ENCODE data around the gene EFNA5.

The EFNA5 gene

DNA sequence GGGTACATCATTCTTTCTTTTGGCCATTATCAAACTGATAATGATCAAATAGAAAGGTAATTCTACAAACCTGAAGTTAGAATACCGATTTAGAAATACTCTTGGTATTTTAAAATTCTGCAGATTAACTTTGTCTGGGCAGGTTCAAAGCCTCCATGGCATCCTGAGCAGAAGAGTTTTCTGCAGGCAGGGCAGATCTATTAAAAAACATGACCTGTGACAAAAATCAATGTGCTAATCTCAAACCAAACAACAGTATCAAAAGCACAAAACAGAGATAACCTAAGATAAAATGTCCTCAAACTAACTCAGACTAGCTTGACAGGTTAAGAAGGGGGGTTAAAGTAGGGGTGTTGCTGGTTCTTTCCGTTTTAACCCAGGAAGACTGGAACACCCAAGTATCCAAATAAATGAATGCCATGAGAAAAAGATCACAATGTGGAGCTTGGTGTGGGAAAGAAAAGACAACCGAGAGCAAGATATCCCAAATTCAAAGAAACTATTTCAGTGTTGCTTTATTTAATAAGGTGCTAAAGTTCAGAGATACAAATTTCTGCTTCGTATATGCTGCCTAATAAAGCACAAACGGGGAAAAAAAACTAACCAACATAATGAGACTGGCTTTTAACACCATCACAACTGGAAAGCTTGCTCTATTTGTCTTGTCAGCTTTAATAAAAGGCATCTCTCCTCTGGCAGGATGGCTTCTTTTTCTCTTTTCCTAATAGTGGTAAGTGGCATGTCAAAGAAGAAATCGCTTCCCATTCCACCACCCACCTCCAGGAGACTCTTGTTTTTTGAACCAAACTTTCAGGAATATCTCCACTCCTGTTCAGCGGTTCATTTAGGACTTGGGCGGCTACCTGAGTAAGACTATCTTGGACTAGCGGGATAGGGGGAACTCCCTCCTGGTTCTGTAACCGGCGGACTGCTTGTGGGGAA is 2.3 kb downstream of the EFNA5 start:
- Histone ChIP-seq H3K36me3 (ENCODE audit: insufficient read depth, low read length) (no peaks in the 10 kb centered on the region), H3K4me1 (ENCODE audit: insufficient read depth, low read length) (peaks cover 10% of the 10 kb centered on the region; the same call in 1 of the 2 replicates), H3K9ac (ENCODE audit: low read depth, low read length) (peak overlapping the region; percentile 85; the same call in 1 of the 2 replicates), H3K9me3 (ENCODE audit: control insufficient read depth, insufficient read depth, low read length) (no peaks in the 10 kb centered on the region)

GRCh38 chr5:107666051-107666655 is 4.6 kb downstream of the EFNA5 start:
- Histone ChIP-seq H3K9ac (ENCODE audit: low read depth, low read length) (no peak overlapping the region), H3K9me3 (ENCODE audit: control insufficient read depth, insufficient read depth, low read length) (no peaks in the 10 kb centered on the region), H3K4me1 (ENCODE audit: insufficient read depth, low read length) (peaks cover 10% of the 10 kb centered on the region; the same call in 1 of the 2 replicates), H3K36me3 (ENCODE audit: insufficient read depth, low read length) (no peaks in the 10 kb centered on the region)

GRCh38 chr5:107665036-107665570 is 5.6 kb downstream of the EFNA5 start:
- Histone ChIP-seq H3K9me3 (ENCODE audit: control insufficient read depth, insufficient read depth, low read length) (no peaks in the 10 kb centered on the region), H3K36me3 (ENCODE audit: insufficient read depth, low read length) (no peaks in the 10 kb centered on the region), H3K9ac (ENCODE audit: low read depth, low read length) (no peak overlapping the region), H3K4me1 (ENCODE audit: insufficient read depth, low read length) (peaks cover 10% of the 10 kb centered on the region; the same call in 1 of the 2 replicates)

- Histone ChIP-seq H3K36me3 (ENCODE audit: insufficient read depth, low read length) (no peaks in the 10 kb centered on the region), H3K9ac (ENCODE audit: low read depth, low read length) (no peak overlapping the region), H3K9me3 (ENCODE audit: control insufficient read depth, insufficient read depth, low read length) (no peaks in the 10 kb centered on the region), H3K4me1 (ENCODE audit: insufficient read depth, low read length) (peaks cover 10% of the 10 kb centered on the region; the same call in 1 of the 2 replicates)
These were observed 7.0 kb downstream of the EFNA5 start for GRCh38 chr5:107663697-107664096.

DNA sequence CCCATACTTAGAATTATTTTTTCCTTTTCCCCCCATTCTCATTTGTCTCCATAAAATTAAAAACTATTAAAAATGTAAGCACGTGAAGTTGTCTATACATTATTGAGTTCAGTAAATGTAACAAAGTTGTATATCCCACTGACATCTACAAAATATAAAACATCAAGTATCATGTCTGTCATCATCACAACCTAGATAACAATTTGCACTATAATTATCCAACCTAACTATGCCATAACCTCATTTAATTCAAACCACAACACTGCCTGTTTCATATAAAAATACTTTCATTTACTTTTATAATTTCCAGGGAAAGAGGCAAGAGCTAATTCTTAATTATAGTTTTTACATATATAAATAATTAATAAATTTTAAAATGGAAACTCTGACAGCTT is 9.1 kb downstream of the EFNA5 start:
- no peaks in the 10 kb centered on the region for H3K4me1 ChIP-seq (ENCODE audit: insufficient read depth, low read length)
- H3K36me3 ChIP-seq (ENCODE audit: insufficient read depth, low read length): no peaks in the 10 kb centered on the region

GRCh38 chr5:107661038-107661649 is 9.6 kb downstream of the EFNA5 start:
- Histone ChIP-seq H3K9ac (ENCODE audit: low read depth, low read length) (no peak overlapping the region), H3K36me3 (ENCODE audit: insufficient read depth, low read length) (no peaks in the 10 kb centered on the region), H3K9me3 (ENCODE audit: control insufficient read depth, insufficient read depth, low read length) (no peaks in the 10 kb centered on the region), H3K4me1 (ENCODE audit: insufficient read depth, low read length) (no peaks in the 10 kb centered on the region)

More for the DNA sequence above, 9.1 kb downstream of the EFNA5 start:
- H3K9ac ChIP-seq (ENCODE audit: low read depth, low read length): no peak overlapping the region
- no peaks in the 10 kb centered on the region for H3K9me3 ChIP-seq (ENCODE audit: control insufficient read depth, insufficient read depth, low read length)

- Histone ChIP-seq H3K4me1 (ENCODE audit: insufficient read depth, low read length) (peaks cover 12% of the 10 kb centered on the region), H3K9me3 (ENCODE audit: control insufficient read depth, insufficient read depth, low read length) (no peaks in the 10 kb centered on the region), H3K9ac (ENCODE audit: low read depth, low read length) (no peak overlapping the region), H3K36me3 (ENCODE audit: insufficient read depth, low read length) (no peaks in the 10 kb centered on the region)
These were observed 12.2 kb downstream of the EFNA5 start for GRCh38 chr5:107658528-107658927.

GRCh38 chr5:107655831-107656230 is 14.9 kb downstream of the EFNA5 start:
- no peak overlapping the region for H3K9ac ChIP-seq (ENCODE audit: low read depth, low read length)
- no peaks in the 10 kb centered on the region; the same call in 1 of the 2 replicates for H3K36me3 ChIP-seq (ENCODE audit: insufficient read depth, low read length)
- peaks cover 26% of the 10 kb centered on the region for H3K4me1 ChIP-seq (ENCODE audit: insufficient read depth, low read length)
- no peaks in the 10 kb centered on the region for H3K9me3 ChIP-seq (ENCODE audit: control insufficient read depth, insufficient read depth, low read length)

GRCh38 chr5:107654827-107655226 is 15.9 kb downstream of the EFNA5 start:
- no peaks in the 10 kb centered on the region; the same call in 1 of the 2 replicates for H3K36me3 ChIP-seq (ENCODE audit: insufficient read depth, low read length)
- no peak overlapping the region for H3K9ac ChIP-seq (ENCODE audit: low read depth, low read length)
- no peaks in the 10 kb centered on the region for H3K9me3 ChIP-seq (ENCODE audit: control insufficient read depth, insufficient read depth, low read length)
- H3K4me1 ChIP-seq (ENCODE audit: insufficient read depth, low read length): peaks cover 26% of the 10 kb centered on the region

DNA sequence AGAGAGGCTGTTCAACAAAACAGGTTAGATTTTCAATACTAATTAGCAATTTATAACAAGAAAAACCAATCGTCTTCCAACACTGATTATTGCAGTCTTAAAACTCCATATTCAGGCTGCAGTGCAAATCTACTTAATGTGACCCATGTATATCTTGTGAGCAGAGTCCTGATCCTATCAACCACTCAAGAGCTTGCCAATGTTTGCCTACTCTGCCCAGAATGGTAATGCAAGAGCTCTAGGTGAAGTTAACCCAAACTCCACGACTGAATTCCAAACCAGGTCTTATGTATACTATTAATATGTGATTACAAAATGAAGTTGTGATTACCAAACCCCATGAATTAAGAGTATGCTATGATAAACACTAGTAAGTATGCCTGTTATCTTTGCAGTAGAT is 17.1 kb downstream of the EFNA5 start:
- Histone ChIP-seq H3K9me3 (ENCODE audit: control insufficient read depth, insufficient read depth, low read length) (no peaks in the 10 kb centered on the region), H3K9ac (ENCODE audit: low read depth, low read length) (no peak overlapping the region), H3K4me1 (ENCODE audit: insufficient read depth, low read length) (peaks cover 26% of the 10 kb centered on the region), H3K36me3 (ENCODE audit: insufficient read depth, low read length) (no peaks in the 10 kb centered on the region; the same call in 1 of the 2 replicates)

DNA sequence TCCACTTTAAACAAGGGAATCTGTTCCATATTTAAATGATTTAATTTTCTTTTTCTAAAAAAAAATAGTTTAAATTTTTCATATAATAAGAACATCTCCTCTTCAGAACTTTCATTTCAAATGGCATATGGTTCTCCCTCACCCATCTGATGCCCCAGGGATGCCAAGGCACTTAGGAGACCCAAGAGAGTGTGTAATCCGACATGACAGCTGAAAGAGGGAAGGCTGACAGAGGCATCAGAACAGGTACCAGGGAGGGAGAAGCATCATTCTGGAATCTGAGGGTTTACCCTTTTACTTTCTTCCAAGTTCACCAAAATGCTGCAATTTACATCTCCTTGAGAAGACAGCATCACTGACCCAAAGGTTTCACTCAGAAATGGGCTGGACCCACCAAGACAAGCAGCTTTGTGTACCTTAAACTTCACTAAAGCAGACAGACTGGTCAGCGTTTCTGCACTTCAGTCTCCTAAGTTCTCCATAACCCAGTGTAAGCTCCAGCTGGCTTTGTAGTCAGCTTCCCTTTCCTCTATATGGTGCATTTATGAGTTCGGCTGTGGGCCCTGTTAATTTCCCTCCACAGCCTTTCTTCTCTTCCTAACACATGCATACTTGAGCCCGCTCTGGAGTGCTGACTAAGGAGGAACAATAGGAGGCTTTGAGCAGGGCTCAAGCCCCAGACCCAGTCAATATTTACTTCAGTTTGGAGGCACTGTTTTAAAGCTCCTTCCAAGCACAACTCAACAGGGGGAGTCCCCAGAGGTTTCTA is 17.7 kb downstream of the EFNA5 start:
- no peaks in the 10 kb centered on the region for H3K9me3 ChIP-seq (ENCODE audit: control insufficient read depth, insufficient read depth, low read length)
- peaks cover 26% of the 10 kb centered on the region for H3K4me1 ChIP-seq (ENCODE audit: insufficient read depth, low read length)
- H3K36me3 ChIP-seq (ENCODE audit: insufficient read depth, low read length): no peaks in the 10 kb centered on the region; the same call in 1 of the 2 replicates
- no peak overlapping the region for H3K9ac ChIP-seq (ENCODE audit: low read depth, low read length)

DNA sequence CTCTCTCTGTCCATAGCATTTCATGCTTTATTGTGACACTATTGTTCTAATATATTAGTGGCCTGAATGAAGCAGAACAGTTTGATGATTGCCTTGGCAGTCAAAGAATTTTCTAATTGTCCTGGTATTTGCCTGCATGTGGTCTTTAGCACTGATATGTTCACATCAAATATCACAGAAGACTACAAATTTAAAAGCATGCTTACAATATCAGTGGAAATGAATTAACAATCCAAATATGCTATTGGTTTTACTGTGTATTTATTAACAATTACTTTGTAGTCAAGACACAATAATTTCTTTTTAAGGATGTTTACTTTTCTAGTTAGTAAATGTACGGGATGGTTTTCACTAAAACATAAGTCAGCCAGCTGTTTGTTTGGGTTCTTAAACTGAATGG is 18.3 kb downstream of the EFNA5 start:
- no peaks in the 10 kb centered on the region; the same call in 1 of the 2 replicates for H3K36me3 ChIP-seq (ENCODE audit: insufficient read depth, low read length)
- H3K4me1 ChIP-seq (ENCODE audit: insufficient read depth, low read length): peaks cover 26% of the 10 kb centered on the region
- H3K9ac ChIP-seq (ENCODE audit: low read depth, low read length): no peak overlapping the region
- no peaks in the 10 kb centered on the region for H3K9me3 ChIP-seq (ENCODE audit: control insufficient read depth, insufficient read depth, low read length)

DNA sequence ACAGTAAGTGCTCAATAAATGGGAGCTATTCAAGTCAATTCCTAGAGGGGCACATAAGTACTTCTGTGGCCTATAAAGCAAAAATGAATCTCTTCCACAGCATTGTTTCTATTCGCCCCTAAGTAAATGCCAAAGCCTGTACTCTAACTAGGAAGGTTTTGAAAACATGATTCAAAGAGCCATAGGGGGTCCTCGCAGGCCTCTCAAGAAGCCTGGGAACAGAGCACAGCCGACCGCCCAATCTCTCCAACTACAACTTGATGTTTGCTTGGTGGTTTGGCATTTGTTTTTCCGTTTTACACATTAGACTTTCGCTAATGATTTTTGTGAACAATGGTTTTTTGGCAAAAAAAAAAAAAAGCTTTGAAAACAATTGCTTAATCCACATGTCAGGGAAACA is 19.4 kb downstream of the EFNA5 start:
- H3K9me3 ChIP-seq (ENCODE audit: control insufficient read depth, insufficient read depth, low read length): no peaks in the 10 kb centered on the region
- H3K36me3 ChIP-seq (ENCODE audit: insufficient read depth, low read length): no peaks in the 10 kb centered on the region; the same call in 1 of the 2 replicates
- H3K4me1 ChIP-seq (ENCODE audit: insufficient read depth, low read length): peaks cover 26% of the 10 kb centered on the region
- H3K9ac ChIP-seq (ENCODE audit: low read depth, low read length): no peak overlapping the region

GRCh38 chr5:107646418-107646817 is 24.3 kb downstream of the EFNA5 start:
- H3K9me3 ChIP-seq (ENCODE audit: control insufficient read depth, insufficient read depth, low read length): no peaks in the 10 kb centered on the region
- H3K4me1 ChIP-seq (ENCODE audit: insufficient read depth, low read length): peaks cover 2% of the 10 kb centered on the region
- H3K36me3 ChIP-seq (ENCODE audit: insufficient read depth, low read length): no peaks in the 10 kb centered on the region
- no peak overlapping the region for H3K9ac ChIP-seq (ENCODE audit: low read depth, low read length)
